Uterus (tissue), 4 donors: ENCODE measurements around the gene SEH1L. TPM values are rescaled to one million over a fixed set of nuclear protein-coding genes. Genes with fewer than 3 reads are reported as not detected.

ENCODE experiments used
- DNase-seq, 2 donors: peaks; one replicate each; pipeline ENCODE4 v3.0.0-alpha.2; 2019 to 2020
- H3K27ac ChIP-seq, 2 donors: fragments of 200-600 bp; sonication (generic); 1 replicate in 1 of 2; 2 replicates in 1 of 2; pipeline ENCODE4 v1.5.1; 2016 to 2018
- H3K27me3 ChIP-seq, 2 donors: fragments of 200-600 bp; sonication (generic); one replicate each; pipeline ENCODE4 v1.5.1; 2018 to 2019; ENCODE audit warnings: control low read depth in 1 of 2
- H3K36me3 ChIP-seq, 2 donors: fragments of 200-600 bp; sonication (generic); one replicate each; pipeline ENCODE4 v1.5.1; 2019; ENCODE audit warnings: control low read depth in 1 of 2
- H3K4me1 ChIP-seq, 2 donors: fragments of 200-600 bp; sonication (generic); one replicate each; pipeline ENCODE4 v1.5.1; 2018 to 2019; ENCODE audit warnings: control low read depth in 1 of 2
- H3K4me3 ChIP-seq, 2 donors: fragments of 200-600 bp; sonication (generic); 1 replicate in 1 of 2; 2 replicates in 1 of 2; pipeline ENCODE4 v1.5.1; 2018 to 2019; ENCODE audit warnings: mild to moderate bottlenecking in 1 of 2
- H3K9me3 ChIP-seq, 2 donors: fragments of 200-600 bp; sonication (generic); one replicate each; pipeline ENCODE4 v1.5.1; 2019; ENCODE audit warnings: control low read depth in 1 of 2
- CTCF ChIP-seq, 4 experiments: fragments of 200-600 bp in 2 of 4; fragments of 450-650 bp in 2 of 4; sonication (generic) in 2 of 4; IDR thresholded peaks; one replicate each; pipeline ENCODE4 v1.5.1; 2016 to 2019; ENCODE audit warnings: antibody characterized with exemption in 4 of 4, mild to moderate bottlenecking in 2 of 4, moderate library complexity in 1 of 4
- POLR2A ChIP-seq, 2 donors: fragments of 450-650 bp; IDR thresholded peaks; one replicate each; pipeline ENCODE4 v1.6.1; 2016; ENCODE audit warnings: antibody characterized with exemption in 2 of 2, mild to moderate bottlenecking in 1 of 2, moderate library complexity in 1 of 2
- intact Hi-C: fragments of 100-400 bp; cut with DNase I; formaldehyde crosslinking; loops from one replicate; pipeline ENCODE4 v1.15.1; 2023; ENCODE audit warnings: low total_unique reads
- total RNA-seq, 4 donors: library from RNA; depleted of rRNA in 3 of 4; stranded (reverse); fragments of >200 nt in 3 of 4; gene quantifications; one replicate each; pipeline versions ENCODE4 v1.1.0 to v1.2.4, GENCODE V29; 2014 to 2023
- donor health status: DM: yes; HTN: yes; CAD: no.

SEH1L gene
- total RNA-seq, 4 donors from 2014 or later = 14.4 to 53.8 (median 46.4) TPM

DNA sequence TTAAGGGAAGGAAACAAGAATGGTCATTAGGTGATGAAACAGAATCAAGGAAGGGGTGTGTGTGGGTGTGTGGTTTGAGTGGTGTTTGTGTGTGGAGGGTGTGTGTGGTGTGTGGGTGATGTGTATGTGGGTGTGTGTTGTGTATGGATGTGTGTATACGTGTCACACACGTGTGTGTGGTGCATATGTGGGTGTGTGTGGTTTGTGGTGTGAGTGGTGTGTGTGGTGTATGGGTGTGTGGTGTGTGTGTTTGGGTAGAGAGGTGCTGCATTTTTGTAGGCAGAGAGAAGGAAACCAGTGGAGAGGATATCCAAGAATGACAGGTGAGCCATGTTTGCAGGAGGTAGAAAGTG, 42.3 kb downstream of the SEH1L start:
- TF ChIP-seq POLR2A (IDR thresholded peaks at IDR 0.05) (no peak), CTCF (IDR thresholded peaks at IDR 0.05) (no peak)
- peak overlapping the region in 1 of 2 donors; percentile 99 for H3K4me3 ChIP-seq
- no peaks in the 10 kb centered on the region for H3K9me3 ChIP-seq
- no peaks in the 10 kb centered on the region for H3K36me3 ChIP-seq
- intact Hi-C loops = no loop called here
- H3K27me3 ChIP-seq = no peaks in the 10 kb centered on the region
- peaks cover 7 to 10% of the 10 kb centered on the region in 2 donors for H3K4me1 ChIP-seq
- no peak overlapping the region for H3K27ac ChIP-seq
- no peak for DNase-seq

GRCh38 chr18:12990641-12990966, 42.8 kb downstream of the SEH1L start:
- H3K4me1 ChIP-seq = peaks cover 7 to 10% of the 10 kb centered on the region in 2 donors
- no peak for DNase-seq
- H3K27ac ChIP-seq = peak overlapping the region; percentile 62 to 86
- peak overlapping the region; percentile 89 to 99 for H3K4me3 ChIP-seq
- intact Hi-C loops = no loop called here
- H3K27me3 ChIP-seq = no peaks in the 10 kb centered on the region
- no peaks in the 10 kb centered on the region for H3K9me3 ChIP-seq
- no peaks in the 10 kb centered on the region for H3K36me3 ChIP-seq
- TF ChIP-seq CTCF (IDR thresholded peaks at IDR 0.05) = no peak
- TF ChIP-seq POLR2A (IDR thresholded peaks at IDR 0.05) = no peak

DNA sequence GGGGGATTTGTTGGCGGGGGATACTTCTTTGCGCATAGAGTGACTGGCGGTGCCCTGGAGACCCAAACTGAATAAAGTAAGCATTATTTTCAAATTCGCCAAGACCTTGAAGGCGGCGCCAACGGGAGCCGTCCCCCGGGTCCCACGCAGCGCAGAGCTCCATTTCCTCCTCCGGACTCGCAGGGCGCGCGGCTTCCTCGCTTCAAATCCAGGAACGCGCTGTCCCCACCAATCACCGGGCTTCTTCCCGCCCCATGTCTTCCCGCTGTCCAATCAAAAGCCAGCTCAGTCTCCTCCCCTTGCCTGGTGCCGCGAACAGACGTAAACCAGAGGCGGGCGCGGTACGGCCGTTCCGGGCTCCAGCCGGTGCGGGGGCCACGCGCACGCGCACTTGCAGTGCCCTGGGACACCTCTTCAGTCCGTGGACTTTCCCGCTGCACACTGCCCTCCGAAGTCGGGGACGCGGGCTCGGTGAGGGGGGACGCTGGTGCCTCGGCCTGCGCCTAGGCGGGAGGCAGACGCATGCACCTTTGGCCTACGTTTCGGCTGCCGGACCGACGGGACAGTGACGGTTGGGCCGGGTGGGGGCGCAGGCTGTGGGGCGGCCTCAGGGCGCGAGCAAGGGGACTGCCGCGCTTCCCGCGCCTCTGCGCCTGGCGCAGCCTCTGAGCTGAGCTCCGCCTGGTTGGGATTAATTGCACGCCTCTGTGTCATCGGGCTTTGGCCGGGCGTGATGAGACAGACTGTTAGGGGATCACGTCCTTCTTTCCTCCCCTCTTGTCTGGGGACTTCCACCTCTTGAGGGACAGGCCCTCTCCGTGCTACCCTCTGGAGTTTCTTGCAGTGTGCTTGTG, 43.4 kb downstream of the SEH1L start, which contains the start of gene CEP192:
CEP192 (plus strand) TSS at position 396 of the 854 bp plus-strand sequence. CDS start 8,063 bp downstream, outside the sequence.
- Histone ChIP-seq H3K4me1 (peaks cover 7 to 10% of the 10 kb centered on the region in 2 donors), H3K27ac (peak within 1 kb of the TSS; percentile 80 to 86), H3K27me3 (no peaks in the 10 kb centered on the region), H3K36me3 (no peaks in the 10 kb centered on the region), H3K9me3 (no peaks in the 10 kb centered on the region), H3K4me3 (peak within 1 kb of the TSS; percentile 89 to 99)
- DNase-seq = peak; percentile 97
- intact Hi-C loops = no loop called here
- TF ChIP-seq CTCF (IDR thresholded peaks at IDR 0.05) (peak in 1 of 4 experiments; percentile 14), POLR2A (IDR thresholded peaks at IDR 0.05) (peak; percentile 67 to 71)

GRCh38 chr18:12991821-12992179, 44.0 kb downstream of the SEH1L start:
- Histone ChIP-seq H3K36me3 (no peaks in the 10 kb centered on the region), H3K27me3 (no peaks in the 10 kb centered on the region), H3K4me1 (peaks cover 7 to 10% of the 10 kb centered on the region in 2 donors), H3K9me3 (no peaks in the 10 kb centered on the region), H3K4me3 (peak overlapping the region; percentile 89 to 99), H3K27ac (peak overlapping the region; percentile 80 to 86)
- no peak for DNase-seq
- no peak for TF ChIP-seq CTCF (IDR thresholded peaks at IDR 0.05)
- no peak for TF ChIP-seq POLR2A (IDR thresholded peaks at IDR 0.05)
- intact Hi-C loops = no loop called here

- Histone ChIP-seq H3K36me3 (no peaks in the 10 kb centered on the region), H3K27ac (no peak overlapping the region), H3K9me3 (no peaks in the 10 kb centered on the region), H3K27me3 (no peaks in the 10 kb centered on the region), H3K4me1 (peaks cover 7 to 10% of the 10 kb centered on the region in 2 donors), H3K4me3 (no peak overlapping the region)
- intact Hi-C loops = no loop called here
- DNase-seq = no peak
- no peak for TF ChIP-seq POLR2A (IDR thresholded peaks at IDR 0.05)
- no peak for TF ChIP-seq CTCF (IDR thresholded peaks at IDR 0.05)
These were observed 45.6 kb downstream of the SEH1L start for GRCh38 chr18:12993439-12993838.
